ENCODE results near the gene FLNC.

- TF ChIP-seq POLR2A (IDR thresholded peaks at IDR 0.05; ENCODE audit: low read depth, low read length) (no peak), POLR2AphosphoS5 (IDR thresholded peaks at IDR 0.05; ENCODE audit: low read depth, low read length) (no peak), TAF1 (IDR thresholded peaks at IDR 0.05; ENCODE audit: borderline replicate concordance, low read depth, low read length) (no peak)
Measured at GRCh38 chr7:128902761-128903585, 72.8 kb downstream of the FLNC start.
